ENCODE data around the gene DDTL. TPM values are rescaled to one million over a fixed set of nuclear protein-coding genes. Genes with fewer than 3 reads are reported as not detected.

The DDTL gene
- total RNA-seq, 2 donors from 2014 or later = 0.95 to 3.4 TPM

DNA sequence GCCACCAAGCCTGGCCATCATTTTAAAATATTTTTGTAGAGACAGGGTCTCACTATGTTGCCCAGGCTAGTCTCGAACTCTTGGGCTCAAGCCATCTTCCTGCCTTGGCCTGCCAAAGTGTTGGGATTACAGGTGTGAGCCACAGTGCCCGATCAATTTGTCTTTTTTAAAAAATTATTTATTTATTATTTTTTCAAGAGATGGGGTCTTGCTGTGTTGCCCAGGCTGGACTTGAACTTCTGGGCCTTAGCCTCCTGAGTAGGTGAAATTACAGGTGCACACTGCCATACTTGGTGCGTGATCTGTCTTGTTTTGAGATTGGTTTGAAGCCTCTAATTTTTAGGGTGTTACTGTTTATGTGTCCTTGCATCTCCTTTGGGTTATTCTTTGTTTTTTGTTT, 54.6 kb downstream of the DDTL start:
- Mint-ChIP-seq H3K36me3 (ENCODE audit: insufficient read depth in 2 of 2) (peaks cover 9 to 24% of the 10 kb centered on the region in 2 donors), H3K4me1 (ENCODE audit: low read depth) (peaks cover 47% of the 10 kb centered on the region)

More for the DNA sequence above, 54.6 kb downstream of the DDTL start:
- Mint-ChIP-seq H3K9me3 (no peaks in the 10 kb centered on the region), H3K27me3 (ENCODE audit: low read depth) (no peaks in the 10 kb centered on the region), H3K27ac (no peak overlapping the region), H3K4me3 (no peak overlapping the region)
- ATAC-seq (replicated peaks in 1 of 2) (no peak), DNase-seq (no peak)

Other genes starting within 250 kb of the DDTL start
- 1 to 10 TPM; 1.6 to 1.8 TPM for gene ZNF70, start 215.8 kb upstream of the DDTL start, total RNA-seq
- 1 to 10 TPM in 1 of 2 donors, under 1 TPM in 1; 0.90 to 1.7 TPM for gene VPREB3, start 212.5 kb upstream of the DDTL start, total RNA-seq
- gene C22orf15, start 203.9 kb upstream of the DDTL start, total RNA-seq = 1 to 10 TPM in 1 of 2 donors, under 1 TPM in 1; 0.72 to 1.5 TPM
- 10 to 100 TPM; 54.4 to 62.5 TPM for gene CHCHD10, start 198.9 kb upstream of the DDTL start, total RNA-seq
- under 1 TPM; 0.46 to 0.56 TPM for gene MMP11, start 194.0 kb upstream of the DDTL start, total RNA-seq
- 10 to 100 TPM; 67.4 to 83.0 TPM for gene SMARCB1, start 179.9 kb upstream of the DDTL start, total RNA-seq
- gene DERL3, start 127.9 kb upstream of the DDTL start, total RNA-seq = 1 to 10 TPM; 2.6 to 5.2 TPM
- gene SLC2A11, start 109.0 kb upstream of the DDTL start, total RNA-seq = 10 to 100 TPM in 1 of 2 donors, 1 to 10 TPM in 1; 10.0 to 11.1 TPM
- gene MIF, start 72.5 kb upstream of the DDTL start, total RNA-seq = 100 to 1,000 TPM; 350 to 469 TPM
- under 1 TPM in 1 of 2 donors, not detected in 1; 0.46 TPM for gene GSTT2B, start 5.7 kb upstream of the DDTL start, total RNA-seq
- gene DDT, start 7.6 kb downstream of the DDTL start, total RNA-seq = 10 to 100 TPM; 74.6 to 89.4 TPM
- gene GSTT2, start 13.2 kb downstream of the DDTL start, total RNA-seq = not detected
- not detected for gene GSTT4, start 38.6 kb downstream of the DDTL start, total RNA-seq
- gene CABIN1, start 44.4 kb downstream of the DDTL start, total RNA-seq = 10 to 100 TPM; 69.2 to 73.4 TPM
- gene SUSD2, start 214.6 kb downstream of the DDTL start, total RNA-seq = under 1 TPM; 0.55 to 0.60 TPM